Measurements from ENCODE around the gene METTL8. TPM values are rescaled to one million over a fixed set of nuclear protein-coding genes. Genes with fewer than 3 reads are reported as not detected.
A peak's percentile ranks its signal among the peaks of the same experiment; 100 is the strongest.

METTL8 gene
- total RNA-seq, 1 experiment from 2014 or later: 34.4 TPM

DNA sequence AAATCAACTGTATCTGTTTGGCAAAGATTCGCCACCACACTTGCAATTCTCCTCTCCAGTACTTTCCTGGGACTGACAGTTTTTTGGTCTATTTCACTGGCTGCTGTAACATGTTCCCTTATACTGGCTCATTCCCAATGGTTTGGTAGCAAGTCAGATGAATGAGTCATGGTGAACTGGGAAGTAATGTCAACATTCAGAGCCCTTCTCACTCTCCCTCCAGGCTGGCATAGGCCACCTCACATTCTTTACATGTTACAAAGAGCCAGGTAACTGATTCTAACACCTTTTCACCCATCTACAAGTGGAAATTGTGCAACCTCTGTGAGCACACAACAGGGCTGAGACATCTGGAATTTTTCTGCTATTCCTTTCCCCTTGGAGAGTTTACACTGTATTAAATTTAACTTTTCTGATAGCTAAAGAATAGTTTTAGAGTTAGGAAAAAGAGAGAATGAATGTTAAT lies 161.8 kb downstream of the METTL8 start:
- no peaks in the 10 kb centered on the region for H3K36me3 ChIP-seq (ENCODE audit: control insufficient read depth in 1 of 2, insufficient read depth in 2 of 2, low read length in 2 of 2)
- intact Hi-C loops (cut with micrococcal nuclease): no loop called here
- H3K79me2 ChIP-seq (ENCODE audit: insufficient read depth, low read length): no peaks in the 10 kb centered on the region
- no TSS peak for BruUV-seq (replicated peaks)
- peak overlapping the region; percentile 40; the same call in 1 of the 2 replicates for H3K27ac ChIP-seq (ENCODE audit: low read depth, low read length)
- ChIA-PET POLR2A (interaction anchor here (0.7 kb wide), 1 partner anchor 14 kb away, joined by 3 read pairs; no protein-coding TSS in a partner anchor), RAD21 (ENCODE audit: low non-redundant PET in 1 of 2, low total read pairs in 2 of 2, uncharacterized antibody in 2 of 2, unreplicated experiment in 2 of 2) (no interaction called here), CTCF (no interaction called here)
- H3K4me1 ChIP-seq (ENCODE audit: control insufficient read depth in 1 of 2, insufficient read depth in 2 of 2, low read length in 2 of 2): peaks cover 15 to 24% of the 10 kb centered on the region in 2 experiments
- H3K4me3 ChIP-seq (replicated peaks in 1 of 2; ENCODE audit: low read depth in 1 of 2, low read length in 2 of 2): no peak overlapping the region
- no peak overlapping the region for H3K9ac ChIP-seq (ENCODE audit: low read length)
- DNase-seq (ENCODE audit: low read depth, low spot score) (peak; percentile 88), ATAC-seq (peak; percentile 97)
- H4K20me1 ChIP-seq (ENCODE audit: insufficient read depth): no peaks in the 10 kb centered on the region
- H2AFZ ChIP-seq (ENCODE audit: low read depth, low read length, poor library complexity, severe bottlenecking): no peak overlapping the region
- peak overlapping the region; percentile 56 for H3K4me2 ChIP-seq (ENCODE audit: low read length)
- no peaks in the 10 kb centered on the region for H3K9me3 ChIP-seq (ENCODE audit: control insufficient read depth in 1 of 2, insufficient read depth in 1 of 2, low read depth in 1 of 2, low read length in 2 of 2)
- no peaks in the 10 kb centered on the region for H3K27me3 ChIP-seq (ENCODE audit: insufficient read depth, low read length)
- H3K9me2 ChIP-seq (ENCODE audit: insufficient read depth): no peaks in the 10 kb centered on the region
- TF ChIP-seq, protein P1, sequence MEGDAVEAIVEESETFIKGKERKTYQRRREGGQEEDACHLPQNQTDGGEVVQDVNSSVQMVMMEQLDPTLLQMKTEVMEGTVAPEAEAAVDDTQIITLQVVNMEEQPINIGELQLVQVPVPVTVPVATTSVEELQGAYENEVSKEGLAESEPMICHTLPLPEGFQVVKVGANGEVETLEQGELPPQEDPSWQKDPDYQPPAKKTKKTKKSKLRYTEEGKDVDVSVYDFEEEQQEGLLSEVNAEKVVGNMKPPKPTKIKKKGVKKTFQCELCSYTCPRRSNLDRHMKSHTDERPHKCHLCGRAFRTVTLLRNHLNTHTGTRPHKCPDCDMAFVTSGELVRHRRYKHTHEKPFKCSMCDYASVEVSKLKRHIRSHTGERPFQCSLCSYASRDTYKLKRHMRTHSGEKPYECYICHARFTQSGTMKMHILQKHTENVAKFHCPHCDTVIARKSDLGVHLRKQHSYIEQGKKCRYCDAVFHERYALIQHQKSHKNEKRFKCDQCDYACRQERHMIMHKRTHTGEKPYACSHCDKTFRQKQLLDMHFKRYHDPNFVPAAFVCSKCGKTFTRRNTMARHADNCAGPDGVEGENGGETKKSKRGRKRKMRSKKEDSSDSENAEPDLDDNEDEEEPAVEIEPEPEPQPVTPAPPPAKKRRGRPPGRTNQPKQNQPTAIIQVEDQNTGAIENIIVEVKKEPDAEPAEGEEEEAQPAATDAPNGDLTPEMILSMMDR (IDR thresholded peaks at IDR 0.05 in 2 of 3, conservative IDR thresholded peaks at IDR 0.05 in 1 of 3; ENCODE audit: borderline replicate concordance in 1 of 3, insufficient read depth in 1 of 3, low read depth in 2 of 3, low read length in 2 of 3): no peak
- TF ChIP-seq, protein P2, sequence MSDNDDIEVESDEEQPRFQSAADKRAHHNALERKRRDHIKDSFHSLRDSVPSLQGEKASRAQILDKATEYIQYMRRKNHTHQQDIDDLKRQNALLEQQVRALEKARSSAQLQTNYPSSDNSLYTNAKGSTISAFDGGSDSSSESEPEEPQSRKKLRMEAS (IDR thresholded peaks at IDR 0.05): peak; percentile 72
- TF ChIP-seq POLR2A (IDR thresholded peaks at IDR 0.05; ENCODE audit: borderline replicate concordance, extremely low read depth, insufficient read depth, insufficient read length) (no peak), ZNF274 (IDR thresholded peaks at IDR 0.05; ENCODE audit: low read depth, low read length) (no peak), ZFX (IDR thresholded peaks at IDR 0.05) (no peak), JUND (IDR thresholded peaks at IDR 0.05) (peak; percentile 92), ZBTB33 (IDR thresholded peaks at IDR 0.05; ENCODE audit: extremely low read depth, insufficient replicate concordance, low read length) (no peak), EZH2phosphoT487 (IDR thresholded peaks at IDR 0.05; ENCODE audit: borderline replicate concordance) (no peak), ELF1 (IDR thresholded peaks at IDR 0.05; ENCODE audit: borderline replicate concordance, low read depth) (no peak), FOSL1 (IDR thresholded peaks at IDR 0.05; ENCODE audit: low read depth) (peak; percentile 86), SP1 (IDR thresholded peaks at IDR 0.05; ENCODE audit: low read depth) (peak; percentile 79), ATF3 (IDR thresholded peaks at IDR 0.05) (no peak), TCF7L2 (IDR thresholded peaks at IDR 0.05; ENCODE audit: borderline replicate concordance, extremely low read depth, insufficient read depth, insufficient read length) (no peak), POLR2AphosphoS5 (IDR thresholded peaks at IDR 0.05; ENCODE audit: low read depth, low read length) (peak; percentile 41; the same call in 1 of the 2 replicates), SIN3A (IDR thresholded peaks at IDR 0.05; ENCODE audit: low read depth) (peak; percentile 75), YY1 (IDR thresholded peaks at IDR 0.05; ENCODE audit: extremely low read depth, insufficient replicate concordance, low read depth, low read length) (peak; percentile 44), RAD21 (IDR thresholded peaks at IDR 0.05; ENCODE audit: low read depth) (no peak), EZH2 (IDR thresholded peaks at IDR 0.05) (no peak), SRF (IDR thresholded peaks at IDR 0.05; ENCODE audit: low read depth) (peak; percentile 50; the same call in 1 of the 2 replicates), EGR1 (IDR thresholded peaks at IDR 0.05; ENCODE audit: low read depth) (0 out of 2 replicates have a peak, but pooled peaks have one; percentile 29), REST (IDR thresholded peaks at IDR 0.05; ENCODE audit: low read depth) (no peak)

Data from HCT116 (cell line).